CD4-positive, alpha-beta T cell treated with Interleukin-4 for 4 hours (primary cell): ENCODE data around the gene MDGA2.
"Not testable (repeated sequence)": the region's sequence is repeated elsewhere in the genome, so short reads cannot be mapped to it uniquely, and the experiment has no call there.

ENCODE experiments used
- DNase-seq: peaks from one replicate; pipeline ENCODE4 v3.0.0-alpha.2; 2020

MDGA2 gene

GRCh38 chr14:47057364-47057763 lies 618.0 kb downstream of the MDGA2 start:
- no peak for DNase-seq

DNA sequence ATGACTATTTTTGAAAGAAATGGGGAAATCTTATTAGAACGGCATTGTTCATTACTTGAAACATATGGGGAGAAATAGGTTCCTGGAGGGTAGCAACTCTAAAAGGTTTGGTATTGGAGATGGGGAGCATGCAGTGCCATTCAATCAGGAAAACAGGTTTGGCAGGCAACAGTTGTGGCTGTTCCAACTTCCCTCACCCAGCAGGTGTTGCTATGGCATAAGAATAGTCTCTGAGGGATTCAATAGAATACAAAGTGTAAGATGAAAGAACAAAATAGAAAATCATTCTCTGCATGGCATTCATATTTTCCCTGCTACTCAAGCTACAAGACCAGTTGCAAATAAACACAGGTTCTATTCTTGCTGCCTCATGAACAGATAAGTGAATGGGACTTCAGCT lies 630.6 kb downstream of the MDGA2 start:
- no peak for DNase-seq

DNA sequence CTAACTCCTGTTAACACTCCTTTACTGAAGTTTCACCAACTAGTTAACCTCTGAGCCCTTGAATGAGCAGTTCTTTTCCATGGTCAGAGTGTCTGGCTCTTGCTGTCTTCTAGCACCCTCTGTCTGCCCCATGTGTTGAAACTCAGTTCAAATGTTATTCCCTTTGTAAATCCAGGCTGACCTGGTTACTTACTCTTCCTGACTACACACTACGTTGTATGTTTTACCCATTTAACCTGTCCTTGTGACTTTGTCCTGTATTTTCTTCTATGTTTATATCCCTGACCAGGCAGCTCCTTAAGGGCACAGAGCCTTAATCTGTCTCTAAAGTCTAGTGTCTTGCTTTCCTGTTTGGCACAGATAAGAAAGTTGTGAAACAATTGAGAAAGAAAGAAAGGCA lies 634.9 kb downstream of the MDGA2 start:
- DNase-seq: no peak

- no peak for DNase-seq
These were observed 636.1 kb downstream of the MDGA2 start for GRCh38 chr14:47039336-47039735.

DNA sequence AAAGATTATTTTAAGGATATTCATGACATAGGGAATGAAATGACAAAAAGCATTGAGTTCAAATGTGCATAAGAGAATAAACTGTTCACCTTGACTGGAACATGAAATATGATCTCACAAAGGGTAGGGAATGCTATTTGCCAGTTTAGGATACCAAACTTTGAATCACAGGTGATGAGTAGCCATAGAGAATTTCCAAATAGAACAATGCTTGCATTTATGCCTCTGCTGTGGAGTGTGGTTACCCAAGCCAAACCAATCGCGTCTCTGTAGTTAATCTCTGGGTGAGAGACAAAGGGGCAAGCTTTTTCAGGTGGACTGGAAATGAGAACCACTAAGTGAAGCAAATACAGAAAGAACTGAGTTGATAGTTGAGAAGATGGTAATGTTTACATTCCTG lies 652.7 kb downstream of the MDGA2 start:
- DNase-seq: no peak

DNA sequence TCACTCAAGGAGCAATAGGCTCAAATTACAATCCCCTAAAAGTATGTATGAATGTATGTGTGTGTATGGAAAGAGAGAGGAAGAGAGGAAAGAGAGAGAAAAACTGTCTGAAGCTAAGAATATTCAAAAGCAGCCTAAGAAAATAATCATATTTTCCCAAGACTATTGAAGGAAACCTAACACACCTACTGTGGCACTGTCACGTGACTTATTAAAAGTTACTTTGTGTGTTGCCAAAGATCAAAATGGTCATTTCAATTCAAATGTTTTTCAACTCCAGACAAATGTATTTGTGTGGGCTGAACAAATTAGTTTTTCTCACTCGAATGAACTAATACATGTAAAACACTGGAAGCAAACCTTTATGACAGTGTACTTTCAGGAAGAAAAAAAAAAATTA lies 654.9 kb downstream of the MDGA2 start:
- no peak for DNase-seq

DNA sequence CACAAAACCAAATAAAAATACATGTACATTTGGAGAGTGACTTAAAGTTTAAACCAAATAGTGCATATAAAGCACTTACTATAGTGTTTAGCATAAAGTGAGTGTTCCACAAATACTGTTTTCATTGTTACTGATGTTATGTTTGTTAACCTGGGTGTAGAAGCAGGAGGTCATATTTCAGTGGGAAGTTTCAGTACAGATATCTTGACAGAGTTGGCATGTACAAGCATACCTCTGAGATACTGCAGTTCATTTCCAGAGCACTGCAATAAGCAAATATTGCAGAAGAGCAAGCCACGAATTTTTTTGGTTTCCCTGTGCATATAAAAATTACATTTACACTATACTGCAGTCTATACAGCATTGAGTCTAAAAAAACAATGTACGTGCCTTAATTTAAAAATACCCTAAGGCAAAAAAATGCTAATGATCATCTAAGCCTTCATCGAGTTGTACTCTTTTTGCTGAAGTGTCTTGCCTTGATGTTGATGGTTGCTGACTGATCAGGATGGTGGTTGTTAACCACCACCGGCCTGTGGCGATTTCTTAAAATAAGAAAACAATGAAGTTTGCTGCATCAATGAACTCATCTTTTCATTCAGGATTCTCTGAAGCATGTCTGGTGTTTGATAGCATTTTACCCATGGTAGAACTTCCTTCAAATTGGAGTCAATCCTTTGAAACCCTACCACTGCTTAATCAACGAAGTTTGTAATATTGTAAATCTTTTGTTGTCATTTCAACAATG lies 662.7 kb downstream of the MDGA2 start:
- DNase-seq: no peak

DNA sequence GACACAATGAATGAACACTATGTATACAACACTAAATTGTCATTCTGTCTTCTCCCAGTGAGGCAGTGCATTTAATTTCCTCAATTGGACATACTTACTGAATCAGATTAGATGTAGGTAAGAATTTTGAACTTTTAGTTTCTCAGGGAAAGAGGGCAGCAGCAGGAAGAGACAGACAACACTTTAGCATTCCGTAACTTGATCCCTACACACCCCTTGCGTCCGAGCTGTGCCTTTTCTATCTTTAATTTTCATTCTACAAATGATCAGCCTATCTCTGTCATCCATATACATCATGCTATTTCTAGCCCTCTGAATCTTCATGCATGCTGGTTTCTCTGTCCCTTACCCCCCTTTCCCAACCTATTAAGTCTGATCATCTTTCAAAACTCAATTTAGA lies 665.8 kb downstream of the MDGA2 start:
- DNase-seq: no peak

DNA sequence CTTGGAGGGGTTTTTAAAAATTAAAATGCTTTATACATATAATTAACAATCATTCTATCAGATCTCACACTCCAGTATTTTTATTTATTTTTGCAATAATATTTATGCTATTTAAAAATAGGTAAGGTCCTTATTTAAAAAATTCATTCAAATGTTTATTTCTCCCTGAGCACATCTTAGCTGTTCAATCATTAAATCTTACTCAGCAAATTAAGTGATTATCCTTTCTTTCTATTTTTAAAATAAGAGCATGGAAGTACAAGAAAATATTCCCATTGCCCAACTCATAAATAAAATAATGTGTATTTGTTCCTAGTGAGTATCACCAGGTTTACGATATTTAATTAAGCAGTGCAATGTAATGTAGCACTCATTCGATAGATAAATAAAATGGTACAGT lies 666.7 kb downstream of the MDGA2 start:
- no peak for DNase-seq

GRCh38 chr14:46999661-47000060 lies 675.7 kb downstream of the MDGA2 start:
- DNase-seq: no peak

DNA sequence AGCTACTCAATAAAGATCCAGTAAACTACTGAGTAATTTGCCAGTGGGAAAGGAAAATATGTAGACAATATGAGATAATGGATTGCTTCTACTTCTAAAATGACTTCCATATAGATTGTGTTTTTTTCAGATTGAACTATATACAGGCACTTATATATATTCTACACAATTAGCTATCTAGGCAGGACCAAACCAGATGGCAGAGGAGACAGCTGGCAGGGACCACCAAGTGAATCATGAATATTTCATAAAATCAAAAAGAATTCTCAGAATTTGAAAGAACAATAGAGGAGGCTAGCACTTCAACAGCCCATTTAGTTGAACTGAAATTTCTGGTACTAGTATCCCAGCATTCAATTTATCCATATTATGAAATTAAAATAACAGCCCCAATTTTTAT lies 685.8 kb downstream of the MDGA2 start:
- DNase-seq: no peak

GRCh38 chr14:46988312-46988711 lies 687.1 kb downstream of the MDGA2 start:
- no peak for DNase-seq

DNA sequence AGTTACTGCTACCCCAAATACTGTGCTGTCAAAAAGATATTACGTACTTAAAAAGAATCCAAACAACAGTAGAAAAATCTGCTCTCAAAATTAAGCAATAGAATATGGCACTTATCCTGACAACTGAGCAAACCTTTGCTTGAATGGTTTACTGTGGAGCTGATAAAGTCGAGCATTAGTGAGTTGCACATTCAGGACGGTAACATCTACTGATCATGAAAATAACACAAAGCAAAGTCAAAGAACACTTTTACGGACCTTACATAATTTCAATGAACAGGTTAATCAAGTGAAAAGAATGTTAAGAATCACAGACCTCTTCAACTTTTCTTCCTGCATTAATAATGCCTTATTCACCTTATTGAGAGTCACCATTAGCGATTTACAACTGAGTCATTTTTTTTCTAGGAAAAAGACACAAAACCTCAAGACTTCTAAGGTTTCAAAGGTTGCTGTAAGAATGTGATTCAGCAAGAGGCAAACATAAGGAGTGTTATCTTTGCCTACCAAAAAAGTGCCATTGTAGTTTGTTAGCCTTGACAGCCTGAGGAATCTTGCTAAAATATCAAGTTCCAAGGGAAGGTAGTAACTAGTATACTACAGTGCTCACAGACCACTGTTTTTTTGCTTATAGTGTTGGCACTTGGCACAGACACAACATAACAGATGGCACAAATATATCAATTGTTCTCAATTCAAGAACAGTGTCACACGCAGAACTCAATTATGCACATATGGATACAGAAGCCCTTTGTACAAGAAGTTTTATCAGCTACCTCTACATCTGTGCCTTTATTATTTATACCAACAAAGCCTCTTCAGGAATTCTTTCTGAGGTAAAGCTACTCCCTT lies 689.6 kb downstream of the MDGA2 start:
- no peak for DNase-seq

DNA sequence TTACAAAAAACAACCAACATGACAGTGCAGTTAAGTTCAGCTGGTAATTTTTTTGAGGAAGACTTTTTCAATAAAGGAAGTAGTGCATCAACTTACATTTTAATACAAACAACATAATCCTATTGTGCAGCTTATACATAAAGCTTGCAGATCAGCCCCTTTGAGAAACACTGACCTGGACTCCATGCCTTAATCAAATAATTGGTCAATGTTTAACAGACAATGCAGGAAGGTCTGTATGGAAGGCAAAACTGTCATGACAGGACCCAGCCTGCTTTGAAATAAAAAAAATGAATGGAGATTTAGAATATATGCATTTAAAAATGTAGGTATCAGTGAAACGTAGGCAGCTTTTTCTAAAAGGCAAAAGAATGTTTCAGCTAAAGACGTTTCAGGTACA lies 702.1 kb downstream of the MDGA2 start:
- no peak for DNase-seq

DNA sequence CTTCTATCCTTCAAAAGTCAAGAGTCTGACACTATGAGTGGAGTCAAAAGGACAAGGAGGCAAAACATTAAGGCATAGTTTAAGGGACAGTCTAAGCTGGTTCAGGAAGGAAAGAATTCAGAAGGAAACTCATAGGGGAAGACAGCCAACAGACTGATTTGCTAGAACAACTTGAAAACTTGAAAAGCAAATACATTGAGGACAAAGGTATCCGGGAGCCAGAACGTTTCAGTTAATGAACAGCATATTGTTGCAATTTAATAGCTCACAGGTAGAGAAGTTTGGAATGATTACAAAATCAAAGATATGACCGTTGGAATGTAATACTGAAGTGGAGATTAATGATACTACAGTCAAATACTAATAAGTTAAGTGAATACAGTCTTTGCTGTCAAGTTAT lies 711.0 kb downstream of the MDGA2 start:
- DNase-seq: no peak

GRCh38 chr14:46951103-46951502 lies 724.3 kb downstream of the MDGA2 start:
- no peak for DNase-seq

DNA sequence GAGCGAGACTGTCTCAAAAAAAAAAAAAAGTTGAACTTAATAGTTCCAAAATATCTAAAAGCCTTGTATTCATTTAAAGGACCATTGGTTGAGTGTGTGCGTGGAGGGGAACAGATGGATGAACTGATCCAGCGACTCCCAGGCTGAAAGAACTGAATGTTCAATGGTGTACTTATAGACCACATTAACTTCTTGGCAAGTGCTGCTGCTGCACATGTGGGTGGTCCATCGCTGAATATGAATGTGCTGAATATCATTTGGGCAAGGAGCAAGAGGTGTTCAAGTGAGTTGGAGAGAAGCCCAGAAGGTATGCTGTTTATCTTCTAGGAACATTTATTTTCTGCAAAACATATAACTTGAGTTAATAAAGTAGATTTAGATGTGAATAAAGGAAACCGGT lies 734.8 kb downstream of the MDGA2 start:
- no peak for DNase-seq

DNA sequence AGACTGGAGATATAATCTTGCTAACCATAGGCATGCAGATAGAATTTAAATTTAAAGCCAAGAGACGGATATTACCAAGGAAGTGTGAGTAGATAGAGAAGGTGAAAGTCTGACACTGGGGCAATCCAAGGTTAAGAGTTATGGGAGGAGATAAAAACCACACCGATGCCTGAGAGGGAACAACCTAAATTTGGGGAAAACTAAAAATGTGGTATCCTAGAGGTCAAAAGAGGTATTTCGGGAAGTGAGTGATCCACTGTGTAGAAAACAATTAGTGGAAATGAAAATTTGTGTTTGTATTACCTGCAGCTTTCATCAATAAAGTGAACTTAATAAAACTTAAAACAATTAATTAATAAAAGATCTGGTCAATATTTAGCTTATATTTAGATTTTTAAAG lies 754.9 kb downstream of the MDGA2 start:
- DNase-seq: no peak

DNA sequence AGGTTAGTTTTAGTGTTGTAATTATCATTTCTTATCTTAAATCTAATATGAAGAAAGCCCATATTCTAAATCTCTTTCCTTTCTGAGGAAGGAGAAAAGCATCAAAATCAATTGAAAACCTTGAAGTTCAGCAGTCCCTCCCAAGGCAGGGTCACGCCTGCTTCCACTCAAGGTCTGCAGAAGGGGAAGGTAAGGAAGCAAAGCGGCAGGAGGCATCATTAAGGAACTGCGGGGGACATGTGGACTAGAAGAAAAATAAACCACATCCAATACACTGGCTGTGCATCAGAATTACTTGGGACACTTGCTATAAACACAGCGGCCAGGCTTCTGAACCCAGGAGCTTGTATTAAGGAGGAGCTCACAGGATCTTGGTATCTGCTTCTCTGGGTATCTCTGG lies 759.9 kb downstream of the MDGA2 start:
- not testable (repeated sequence) for DNase-seq

GRCh38 chr14:46902837-46903236 lies 772.6 kb downstream of the MDGA2 start:
- no peak for DNase-seq

GRCh38 chr14:46894476-46894875 lies 780.9 kb downstream of the MDGA2 start:
- no peak for DNase-seq

DNA sequence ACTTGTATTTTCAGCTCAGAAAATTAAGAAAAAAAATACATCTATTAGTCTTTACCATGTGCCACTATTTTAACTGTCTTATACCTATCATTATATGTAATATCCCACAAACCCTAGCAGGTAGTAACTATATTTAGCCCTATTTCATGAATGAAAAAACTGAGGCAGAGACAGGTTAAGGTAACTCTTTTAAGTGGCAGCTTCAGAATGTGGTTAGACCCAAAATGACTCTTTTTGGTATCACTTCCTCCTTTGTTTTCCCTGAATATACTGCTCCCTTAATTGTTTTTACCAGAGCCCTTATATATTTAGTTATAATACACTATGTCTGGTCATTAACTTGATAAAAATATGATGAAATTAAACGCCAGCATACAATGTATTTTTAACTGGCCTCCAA lies 788.3 kb downstream of the MDGA2 start:
- no peak for DNase-seq

GRCh38 chr14:46885566-46885965 lies 789.8 kb downstream of the MDGA2 start:
- DNase-seq: no peak

- no peak for DNase-seq
These were observed 813.7 kb downstream of the MDGA2 start for GRCh38 chr14:46861753-46862152.
